GM21447 (cell line): ENCODE results near the gene MLH3.
A peak's percentile ranks its signal among the peaks of the same experiment; 100 is the strongest.

Source experiments
- ATAC-seq: cut with Tn5 transposase; IDR thresholded peaks from one replicate; pipeline ENCODE4 v1.9.1; 2021; ENCODE audit not compliant: unreplicated experiment

The MLH3 gene

DNA sequence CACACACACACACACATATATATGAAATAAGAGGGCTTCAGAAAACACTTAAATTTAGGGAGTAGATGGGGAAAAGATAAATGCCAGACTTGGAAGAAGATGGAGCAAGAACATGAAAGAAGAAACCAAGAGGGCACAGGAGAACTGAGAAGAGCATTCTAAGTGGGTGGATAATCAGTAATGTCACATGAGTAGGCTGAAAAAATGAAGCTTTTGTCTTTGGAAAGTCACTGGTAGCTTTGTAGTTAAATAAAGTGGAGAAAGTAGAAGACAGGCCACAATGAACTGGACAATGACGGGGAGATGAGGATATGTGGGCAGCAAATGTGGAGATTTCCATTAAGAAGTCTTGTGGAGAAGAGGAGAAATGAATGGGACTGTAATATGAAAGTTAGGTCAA is 15.9 kb upstream of the MLH3 start:
- ATAC-seq = no peak

DNA sequence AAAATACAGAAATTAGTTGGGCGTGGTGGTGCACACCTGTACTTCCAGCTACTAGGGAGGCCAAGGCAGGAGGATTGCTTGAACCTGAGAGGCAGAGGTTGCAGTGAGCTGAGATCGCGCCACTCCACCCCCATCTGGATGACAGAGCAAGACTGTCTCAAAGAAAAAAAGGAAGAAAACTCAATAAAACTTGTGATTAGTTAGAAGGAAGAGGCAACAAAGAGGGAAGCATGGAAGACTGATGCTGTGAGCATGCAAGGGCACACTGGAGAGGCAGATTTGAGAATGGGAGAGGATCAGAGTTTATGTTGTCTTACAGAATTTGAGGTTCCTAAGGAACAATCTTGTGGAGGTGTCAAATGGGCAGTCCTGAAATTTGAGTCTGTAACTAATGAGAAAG is 15.4 kb upstream of the MLH3 start:
- ATAC-seq = no peak

DNA sequence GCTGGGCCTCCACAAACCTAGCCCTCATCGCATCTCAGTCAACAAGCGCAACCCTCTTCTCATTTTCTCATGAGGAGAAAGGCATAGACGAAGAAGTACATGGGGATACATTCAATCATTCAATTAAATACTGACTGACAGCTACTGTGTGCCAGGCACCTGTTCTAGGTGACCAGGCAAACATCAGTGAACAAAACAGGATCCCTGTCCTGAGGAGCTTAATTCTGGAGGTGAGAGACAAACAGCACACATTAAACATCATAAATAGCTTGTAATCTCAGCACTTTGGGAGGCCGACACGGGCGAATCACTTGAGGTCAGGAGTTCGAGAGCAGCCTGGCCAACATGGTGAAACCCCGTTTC is 12.9 kb upstream of the MLH3 start:
- no peak for ATAC-seq

DNA sequence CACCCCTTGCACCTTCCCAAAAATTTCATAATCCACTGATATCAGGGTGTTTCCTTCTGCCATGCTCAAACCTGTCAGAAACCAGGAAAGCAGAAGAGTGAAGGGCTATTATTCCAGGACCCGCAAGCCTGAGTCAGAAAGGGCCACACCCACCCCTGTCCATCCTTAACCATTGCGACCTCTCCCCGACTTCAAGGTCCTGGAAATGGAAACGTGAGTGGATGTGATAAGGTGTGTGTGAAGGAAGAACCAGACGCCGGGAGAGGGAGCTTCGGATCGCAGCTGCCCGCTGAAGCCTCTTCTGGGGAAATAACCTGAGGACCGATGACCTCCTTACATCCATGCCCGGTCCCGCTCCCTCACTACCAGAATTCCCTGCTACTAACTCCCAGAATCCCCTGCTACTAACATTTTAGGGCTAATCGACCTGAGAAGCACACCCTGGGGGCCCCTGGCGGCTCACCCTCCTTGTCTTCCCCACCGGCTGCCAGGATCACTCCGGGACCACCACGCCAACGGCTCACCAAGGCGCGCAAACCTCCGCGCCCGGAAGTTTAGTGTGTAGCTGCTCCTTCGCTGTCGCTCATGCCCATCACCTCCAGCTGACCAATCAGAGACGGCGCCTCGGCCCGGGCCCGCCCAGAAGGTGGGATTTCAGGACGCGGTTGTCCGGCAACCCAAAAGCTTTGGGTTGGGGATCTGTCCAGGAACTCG is 12.4 kb upstream of the MLH3 start, which contains the start of gene ACYP1:
Gene ACYP1, minus strand, starts transcription at position 534 of the 714 bp plus-strand sequence. Its CDS starts 471 bp downstream, at position 63.
- peak; percentile 96 for ATAC-seq

DNA sequence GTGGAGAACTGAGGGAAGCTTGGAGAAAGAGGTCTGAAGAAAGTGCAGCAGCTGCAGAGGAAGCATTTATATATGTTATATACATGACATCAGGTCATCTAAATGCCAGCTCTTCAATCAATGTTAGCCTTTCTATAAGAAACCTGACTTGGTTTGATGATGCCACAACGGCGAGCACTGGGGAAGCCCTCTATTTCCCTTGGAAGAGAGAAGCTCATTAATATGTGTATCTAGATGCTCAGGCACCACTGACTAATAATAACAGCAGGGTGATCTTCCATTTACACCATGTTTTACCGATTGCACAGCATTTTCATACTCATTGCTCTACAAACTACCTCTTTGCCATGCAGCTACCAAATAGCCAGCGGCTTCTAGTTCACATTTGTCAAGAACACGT is 11.7 kb upstream of the MLH3 start:
- no peak for ATAC-seq

DNA sequence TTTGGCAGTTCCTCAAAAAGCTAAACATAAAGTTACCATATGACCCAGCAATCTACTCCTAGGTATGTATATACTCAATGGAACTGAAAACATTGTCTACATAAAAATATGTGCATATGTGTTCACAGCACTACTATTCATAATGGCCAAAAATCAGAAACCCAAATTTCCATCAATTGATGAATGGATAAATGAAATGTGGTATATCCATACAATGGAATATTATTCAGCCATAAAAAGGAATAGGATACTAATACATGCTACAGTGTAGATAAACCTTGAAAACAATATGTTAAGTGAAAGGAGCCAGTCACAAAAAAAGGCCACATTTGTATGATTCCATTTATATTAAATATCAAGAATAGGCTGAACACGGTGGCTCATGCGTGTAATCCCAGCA is 9.2 kb upstream of the MLH3 start:
- ATAC-seq = no peak

DNA sequence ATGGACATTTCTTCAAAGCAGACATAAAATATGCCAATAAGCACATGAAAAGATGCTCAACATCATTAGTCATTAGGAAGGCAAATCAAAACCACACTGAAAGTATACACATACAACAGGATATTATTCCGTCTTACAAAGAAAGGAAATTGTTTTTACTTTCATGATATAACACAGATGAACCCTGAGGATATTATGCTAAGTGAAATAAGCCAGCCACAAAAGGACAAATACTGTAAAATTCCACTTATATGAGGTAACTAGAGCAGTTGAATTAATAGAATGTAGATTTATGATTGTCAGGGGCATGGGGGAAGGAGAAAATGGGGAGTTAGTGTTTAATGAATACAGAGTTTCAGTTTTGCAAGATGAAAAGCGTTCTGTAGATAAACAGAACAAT is 8.4 kb upstream of the MLH3 start:
- no peak for ATAC-seq

DNA sequence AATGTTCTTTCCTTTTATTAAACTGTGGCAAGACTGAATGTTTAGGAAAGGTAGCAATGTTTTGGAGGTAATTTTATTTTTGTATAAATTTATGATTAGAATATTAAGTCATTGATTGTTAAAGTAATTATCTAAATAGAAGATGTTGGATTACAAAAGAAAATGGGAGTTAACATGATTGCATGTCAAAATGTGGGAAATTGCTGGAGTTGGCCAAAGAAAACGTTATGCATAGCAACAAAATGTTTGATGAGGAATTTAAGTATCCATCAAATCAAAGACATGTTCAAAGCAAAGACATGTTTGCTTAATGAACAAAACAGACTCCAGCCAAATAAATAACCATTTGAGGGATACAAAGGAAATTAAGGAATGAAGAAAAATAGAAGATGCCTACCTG is 3.2 kb upstream of the MLH3 start:
- no peak for ATAC-seq

DNA sequence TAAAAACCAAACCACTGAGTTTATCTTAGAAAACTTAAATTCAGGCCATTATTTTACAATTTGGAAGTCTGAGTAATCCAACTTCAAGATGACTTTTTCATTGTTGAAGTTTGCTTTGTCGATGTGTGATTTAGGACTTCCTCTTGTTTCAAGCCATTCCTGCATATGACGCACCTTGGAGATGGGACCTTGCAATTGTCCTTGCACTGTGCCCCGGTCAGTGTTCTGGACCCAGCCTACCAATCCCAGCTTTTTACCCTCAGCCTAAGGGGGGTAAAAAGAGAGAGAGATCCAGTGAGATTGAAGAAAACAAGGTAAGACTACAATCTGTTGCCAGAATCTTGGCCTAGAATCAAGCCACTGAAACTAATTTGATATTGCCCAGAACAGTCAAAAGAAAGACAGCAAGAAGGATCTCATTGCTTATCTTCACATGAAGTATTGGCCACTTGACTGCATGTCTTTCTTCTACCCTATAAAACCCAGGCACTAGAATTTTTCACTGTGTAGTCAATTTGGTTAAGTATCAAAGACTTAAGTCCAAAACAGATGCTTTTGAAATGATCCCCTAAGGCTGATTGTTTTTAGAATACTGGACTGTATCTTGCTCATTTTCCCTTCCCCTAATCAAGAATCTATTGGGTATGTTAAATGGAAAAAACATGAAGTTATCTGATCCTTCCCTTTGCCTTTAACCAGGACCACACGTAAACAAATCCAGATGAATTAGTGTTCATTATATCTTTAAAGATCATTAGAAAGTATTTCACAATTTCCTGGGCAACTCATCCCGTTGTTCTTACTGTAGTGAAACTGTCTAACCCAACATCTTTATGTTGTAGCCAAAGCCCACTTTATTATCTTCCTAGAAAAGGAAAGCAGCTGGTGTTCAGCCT is 2.4 kb upstream of the MLH3 start:
- ATAC-seq = no peak

DNA sequence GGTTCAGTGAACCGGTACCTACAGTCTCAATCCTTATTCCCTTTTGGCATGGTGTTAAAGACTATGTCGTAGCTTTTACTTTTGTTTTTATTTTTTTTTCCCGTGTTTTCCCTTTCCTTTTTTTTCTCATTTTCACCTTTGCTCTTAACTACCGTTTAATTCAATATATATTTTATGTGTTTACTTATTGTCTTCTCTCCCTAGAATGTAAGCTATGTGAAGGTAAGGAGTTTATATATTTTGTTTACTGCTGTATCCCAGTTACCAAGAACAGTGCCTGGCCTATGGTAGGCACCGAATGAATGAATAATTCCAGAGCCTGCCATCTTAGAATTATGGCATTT is 261 bp upstream of the MLH3 start:
- no peak for ATAC-seq

DNA sequence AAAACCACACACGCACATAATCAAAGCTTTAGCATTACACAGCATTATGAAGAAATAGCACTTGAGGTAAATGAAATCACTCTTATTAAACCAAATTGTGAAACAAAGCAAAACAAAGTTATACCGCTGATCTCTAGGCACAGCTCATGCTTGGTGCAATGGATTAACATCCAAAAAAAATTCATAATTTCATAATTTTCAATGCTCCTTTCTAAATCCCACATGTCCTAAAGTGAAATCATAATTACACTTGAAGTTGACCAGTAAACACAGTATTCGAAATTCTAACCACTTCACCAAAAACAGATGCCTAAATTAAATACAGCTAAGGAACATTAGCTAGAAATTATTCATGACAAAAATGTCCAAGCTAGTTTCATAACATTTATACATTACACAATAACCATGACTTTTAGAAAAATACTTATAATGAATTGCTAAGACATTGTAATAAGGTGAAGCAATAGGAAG is 1.5 kb downstream of the MLH3 start:
- ATAC-seq = no peak

DNA sequence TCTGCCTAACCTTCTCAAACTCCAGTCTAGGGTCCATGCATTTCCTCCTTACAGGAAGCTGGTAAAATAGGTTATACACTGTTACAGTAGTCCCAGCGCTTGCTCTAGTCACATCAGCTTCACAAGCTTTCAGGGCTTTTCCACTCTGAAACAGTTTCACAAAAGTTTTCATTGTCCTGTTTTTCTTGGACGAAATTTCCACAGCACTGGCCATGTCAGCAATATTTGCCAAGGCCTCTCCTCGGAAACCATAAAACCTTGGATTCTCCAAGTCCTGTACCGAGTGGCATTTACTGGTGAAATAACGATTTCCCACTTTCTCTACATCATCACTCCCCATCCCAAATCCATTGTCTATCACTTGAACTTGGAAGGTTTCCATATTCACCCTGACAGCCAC is 2.1 kb downstream of the MLH3 start:
- ATAC-seq = no peak

DNA sequence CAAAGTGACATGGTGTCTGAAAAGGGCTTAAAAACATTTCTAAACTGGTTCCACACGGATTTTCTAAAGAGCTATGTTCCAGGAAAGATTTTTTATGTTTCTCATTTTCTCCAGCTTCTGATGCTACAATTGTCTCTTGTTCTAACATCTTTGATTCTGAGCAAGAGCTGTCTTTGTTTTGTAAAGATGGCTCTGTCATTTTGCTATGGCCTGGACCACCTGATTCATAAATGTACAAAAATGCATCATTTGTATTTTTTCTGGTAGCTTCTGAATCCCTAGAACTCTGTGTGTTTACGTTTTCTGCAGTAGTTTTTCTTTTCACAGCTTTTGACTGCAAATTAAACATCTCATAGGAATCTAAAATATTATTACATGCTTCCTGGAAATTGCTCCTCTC is 3.2 kb downstream of the MLH3 start:
- ATAC-seq = no peak

DNA sequence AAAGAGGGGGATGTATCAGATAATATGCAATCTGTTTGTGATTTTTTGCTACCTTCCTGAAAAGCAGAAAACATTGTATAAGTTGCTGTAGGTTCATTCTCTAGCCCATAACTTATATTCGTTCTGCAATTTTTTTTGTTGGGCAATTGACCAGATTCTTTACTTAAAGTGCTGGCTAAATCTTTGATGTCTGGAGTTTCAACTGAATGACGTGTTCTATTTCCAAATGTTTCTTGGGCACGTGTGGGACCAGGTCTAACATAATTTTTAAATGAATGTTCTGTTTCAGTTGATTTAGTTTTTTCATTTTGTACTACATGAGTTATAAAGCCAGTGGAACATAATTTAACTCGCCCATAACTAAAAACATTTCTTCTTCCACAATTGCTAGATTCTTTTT is 3.8 kb downstream of the MLH3 start:
- no peak for ATAC-seq

DNA sequence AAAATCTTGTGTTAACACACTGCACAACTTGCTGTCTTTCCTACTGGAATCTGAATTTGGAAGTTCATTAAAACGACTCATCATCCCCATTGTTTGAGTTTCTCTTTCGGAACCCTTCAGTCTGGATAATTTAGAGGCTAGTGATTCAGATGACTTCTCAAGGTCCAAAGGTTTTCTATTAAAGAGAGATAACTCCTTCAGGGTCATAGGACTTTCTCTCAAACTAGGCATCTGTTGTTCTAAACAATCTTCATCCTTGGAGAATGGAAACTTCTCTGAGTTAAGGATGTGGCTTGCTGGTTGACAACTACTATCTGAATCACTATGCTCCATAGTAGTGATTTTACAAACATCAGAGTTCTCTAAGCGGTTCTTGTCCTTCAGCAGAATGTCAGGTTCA is 4.4 kb downstream of the MLH3 start:
- ATAC-seq = no peak

DNA sequence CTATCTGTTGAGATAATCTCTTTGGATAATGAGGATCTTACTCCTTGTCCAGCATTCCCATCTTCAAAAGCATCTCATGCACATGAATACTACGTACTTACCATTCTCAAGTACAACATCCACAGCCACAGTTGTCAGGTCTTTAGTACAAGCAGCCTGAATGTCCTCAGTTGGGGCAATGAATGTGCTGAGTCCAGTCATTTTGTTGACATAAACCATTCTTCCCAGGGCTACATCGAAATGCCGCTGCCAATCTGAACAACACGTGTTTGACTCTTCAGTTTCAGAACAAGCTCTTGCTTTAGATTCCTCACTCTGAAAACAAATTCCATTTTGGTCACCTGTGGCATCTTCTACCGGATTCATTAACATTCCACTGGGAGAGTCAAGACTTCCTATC is 5.0 kb downstream of the MLH3 start:
- ATAC-seq = no peak

DNA sequence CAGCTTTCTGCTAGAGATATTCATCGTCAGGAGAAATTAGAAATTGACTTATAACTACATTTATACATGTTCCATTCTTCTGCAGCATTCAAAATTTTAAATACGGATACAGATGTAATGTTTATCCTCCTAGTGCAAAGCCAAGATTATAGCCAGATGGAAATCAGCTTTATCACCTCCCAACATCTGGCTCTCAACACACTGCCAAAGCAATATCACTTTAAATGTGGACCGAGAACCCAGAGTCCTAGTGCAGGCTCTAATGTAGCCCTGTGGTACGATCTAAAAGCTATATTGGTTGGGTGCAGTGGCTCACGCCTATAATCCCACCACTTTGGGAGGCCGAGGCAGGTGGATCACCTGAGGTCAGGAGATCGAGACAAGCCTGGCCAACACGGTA is 6.5 kb downstream of the MLH3 start:
- no peak for ATAC-seq

DNA sequence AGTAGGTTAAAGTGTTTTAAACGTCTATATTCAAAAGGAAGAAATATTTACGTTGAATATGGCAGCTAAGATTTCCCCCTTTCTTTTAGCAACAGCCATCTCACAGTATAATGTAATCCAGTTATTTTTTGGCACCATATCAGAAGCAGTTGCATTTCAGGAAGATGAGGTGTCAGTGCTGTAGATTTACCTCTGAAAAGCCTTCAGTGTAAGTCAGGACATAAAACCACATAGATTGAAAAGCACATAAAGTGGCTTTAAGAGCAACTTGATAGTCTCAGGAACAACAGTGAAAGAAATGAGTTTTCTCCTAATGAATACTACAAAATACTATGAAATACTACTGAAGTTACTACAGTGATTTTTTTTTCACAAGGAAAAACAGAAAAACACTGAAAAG is 6.9 kb downstream of the MLH3 start:
- ATAC-seq = no peak

DNA sequence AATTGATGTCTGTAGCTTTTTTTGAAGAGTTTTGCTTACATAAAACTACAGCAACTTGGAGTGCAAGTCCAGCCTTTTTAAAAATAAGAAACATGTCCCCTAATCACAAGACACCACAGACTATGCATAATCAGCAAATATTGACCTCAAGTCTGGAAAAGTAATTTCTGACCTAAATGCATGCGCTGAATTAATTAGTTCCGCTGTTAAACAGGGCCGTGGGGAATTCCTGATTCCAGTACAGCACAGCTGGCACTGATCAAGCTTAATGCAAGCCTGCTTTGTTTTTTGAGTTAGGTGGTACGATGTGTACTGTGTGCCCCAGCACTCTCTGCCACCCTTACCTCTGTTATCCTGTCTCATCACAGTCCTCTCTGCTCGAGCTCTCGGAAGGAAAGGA is 9.2 kb downstream of the MLH3 start:
- no peak for ATAC-seq

DNA sequence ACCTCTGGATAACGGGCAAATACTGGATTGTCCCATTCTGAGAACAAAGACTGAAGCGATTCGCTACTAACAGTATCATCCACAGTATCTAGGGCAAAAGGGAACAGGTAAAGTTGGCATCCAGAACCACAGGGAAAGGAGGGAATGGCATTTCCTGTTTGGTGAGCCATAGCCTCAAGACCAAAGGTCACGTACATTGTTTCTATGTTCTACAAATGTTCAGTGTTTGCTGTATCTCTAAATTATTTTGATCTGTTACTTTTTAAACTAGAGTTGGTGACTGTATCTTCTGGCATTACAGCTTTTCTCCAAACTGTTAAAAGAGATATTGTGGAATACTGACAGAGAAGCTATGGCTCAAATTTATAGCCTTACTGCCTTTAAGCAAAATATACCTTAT is 9.7 kb downstream of the MLH3 start:
- ATAC-seq = no peak

DNA sequence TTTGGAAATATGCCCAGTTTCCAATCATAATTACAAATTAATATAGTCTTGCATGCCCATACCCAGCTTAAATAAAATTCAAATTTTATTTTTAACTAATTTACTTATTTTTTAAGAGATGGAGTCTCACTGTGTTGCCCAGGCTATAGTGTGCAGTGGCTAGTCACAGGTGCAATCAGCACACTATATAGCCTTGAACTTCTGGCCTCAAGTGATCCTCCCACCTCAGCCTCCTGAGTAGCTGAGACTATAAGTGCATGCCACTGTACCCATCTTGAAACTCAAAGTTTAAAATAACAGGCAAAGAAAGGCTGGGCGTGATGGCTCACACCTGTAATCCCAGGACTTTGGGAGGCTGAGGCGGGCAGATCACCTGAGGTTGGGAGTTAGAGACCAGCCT is 10.3 kb downstream of the MLH3 start:
- no peak for ATAC-seq

DNA sequence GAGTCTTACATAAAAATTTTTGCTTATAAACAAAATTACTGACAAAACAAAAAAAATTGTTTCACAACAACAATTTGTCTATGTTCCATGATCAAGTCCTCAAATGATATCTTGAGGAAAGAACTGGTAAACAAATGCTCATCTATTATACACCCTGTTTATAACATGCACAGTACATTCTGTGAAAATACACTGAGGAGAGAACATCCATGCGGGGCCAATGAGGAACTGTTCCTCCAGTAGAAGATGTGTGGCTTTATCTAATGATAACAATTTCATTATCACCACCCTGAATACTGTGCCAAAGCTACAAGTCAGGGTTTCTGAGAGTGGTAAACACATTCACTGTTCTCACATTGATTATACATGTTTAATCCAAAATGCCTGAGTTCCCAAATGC is 10.8 kb downstream of the MLH3 start:
- no peak for ATAC-seq

DNA sequence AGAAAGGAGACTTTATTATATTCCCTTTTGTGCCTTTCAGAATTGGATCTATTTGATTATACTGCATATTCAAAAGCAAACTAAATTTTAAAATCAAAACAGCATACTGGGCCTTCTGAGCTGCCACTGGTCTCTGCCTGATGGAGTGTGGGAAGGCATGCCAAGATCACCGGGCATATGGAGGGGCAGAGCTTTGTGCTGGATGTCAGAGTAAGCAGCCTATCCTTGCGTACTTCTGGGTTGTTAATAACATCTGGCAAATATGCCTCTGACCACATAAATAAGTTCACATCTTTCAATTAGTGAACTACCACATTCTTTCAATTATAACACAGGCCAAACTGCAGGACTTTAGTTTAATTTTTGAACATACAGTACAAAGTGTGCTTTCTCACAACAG is 18.3 kb downstream of the MLH3 start:
- ATAC-seq = no peak
